PC-9 (cell line): ENCODE data around the gene CTIF. TPM values are rescaled to one million over a fixed set of nuclear protein-coding genes. Genes with fewer than 3 reads are reported as not detected.

Source experiments
- BruUV-seq: library from RNA; stranded (reverse); fragments of 400-500 nt; replicated peaks from 2 replicates; lab custom pipeline; 2021; lab: Mats Ljungman, UMichigan
- CTCF ChIA-PET: fragments of 300-600 bp; sonication (Branson Sonifier 250); formaldehyde crosslinking; loops from one replicate; lab custom pipeline; 2022; ENCODE audit warnings: antibody characterized with exemption; lab: Charles Lee
- POLR2A ChIA-PET: fragments of 300-600 bp; sonication (Branson Sonifier 250); formaldehyde crosslinking; loops from one replicate; lab custom pipeline; 2022; ENCODE audit warnings: antibody characterized with exemption; ENCODE audit not compliant: unreplicated experiment; lab: Charles Lee
- DNase-seq, 2 experiments: peaks; one replicate each; pipeline versions ENCODE4 v3.0.0 to v3.0.0-alpha.2; 2015 to 2022; ENCODE audit warnings: mixed read lengths in 1 of 2
- H2AFZ ChIP-seq: fragments of 200-600 bp; sonication (generic); 2 replicates; pipeline ENCODE4 v1.8.1; 2017; ENCODE audit warnings: antibody characterized with exemption
- H3F3A ChIP-seq: fragments of 200-600 bp; sonication (generic); 2 replicates; pipeline ENCODE4 v1.8.1; 2017; ENCODE audit warnings: antibody characterized with exemption, mild to moderate bottlenecking, low read depth; ENCODE audit not compliant: insufficient read depth
- H3K27ac ChIP-seq: fragments of 200-600 bp; sonication (generic); 2 replicates; pipeline ENCODE4 v1.6.1; 2016; ENCODE audit warnings: mixed run types
- H3K27me3 ChIP-seq: fragments of 200-600 bp; sonication (generic); 2 replicates; pipeline ENCODE4 v1.6.1; 2016; ENCODE audit warnings: low read depth, mixed run types; ENCODE audit not compliant: insufficient read depth
- H3K36me3 ChIP-seq: fragments of 200-600 bp; sonication (generic); 2 replicates; pipeline ENCODE4 v1.6.1; 2016; ENCODE audit warnings: low read depth, mixed run types
- H3K4me1 ChIP-seq: fragments of 200-600 bp; sonication (generic); replicated peaks from 2 replicates; pipeline ENCODE4 v1.6.1; 2016; ENCODE audit warnings: mixed run types; ENCODE audit not compliant: insufficient read depth
- H3K4me2 ChIP-seq: fragments of 200-600 bp; sonication (generic); 2 replicates; pipeline ENCODE4 v1.6.1; 2017; ENCODE audit warnings: mixed run types
- H3K4me3 ChIP-seq: fragments of 200-600 bp; sonication (generic); 2 replicates; pipeline ENCODE4 v1.6.1; 2016; ENCODE audit warnings: mixed run types
- H3K79me2 ChIP-seq: fragments of 200-600 bp; sonication (generic); 2 replicates; pipeline ENCODE4 v1.6.1; 2017; ENCODE audit warnings: low read depth, mixed run types
- H3K9me2 ChIP-seq: fragments of 200-600 bp; sonication (generic); 2 replicates; pipeline ENCODE4 v1.8.1; 2017; ENCODE audit warnings: mild to moderate bottlenecking; ENCODE audit not compliant: insufficient read depth
- H3K9me3 ChIP-seq: fragments of 200-600 bp; sonication (generic); 2 replicates; pipeline ENCODE4 v1.8.1; 2016; ENCODE audit warnings: low read depth; ENCODE audit not compliant: insufficient read depth
- H4K20me1 ChIP-seq: fragments of 200-600 bp; sonication (generic); 2 replicates; pipeline ENCODE4 v1.8.1; 2017; ENCODE audit not compliant: insufficient read depth
- CTCF ChIP-seq: fragments of 200-600 bp; sonication (generic); conservative IDR thresholded peaks from 2 replicates; pipeline ENCODE4 v1.6.1; 2017; ENCODE audit warnings: mixed run types, antibody characterized with exemption, mild to moderate bottlenecking, moderate library complexity
- EZH2 ChIP-seq: fragments of 200-600 bp; sonication (generic); IDR thresholded peaks from 2 replicates; pipeline ENCODE4 v1.8.0; 2017; ENCODE audit warnings: antibody characterized with exemption, low read depth
- intact Hi-C: fragments of 100-400 bp; cut with micrococcal nuclease; formaldehyde crosslinking; loops from one replicate; pipeline ENCODE4 v1.10.0; 2022; ENCODE audit not compliant: unreplicated experiment
- total RNA-seq: library from RNA; stranded (reverse); gene quantifications from 2 replicates; pipeline ENCODE4 v1.2.3, GENCODE V29; 2021

The CTIF gene
- total RNA-seq, 1 experiment from 2014 or later, result 26.2 TPM

- H3K4me2 ChIP-seq, result no peak overlapping the region
- no peaks in the 10 kb centered on the region for H3K36me3 ChIP-seq
Measured at GRCh38 chr18:48787203-48788151, 248.6 kb downstream of the CTIF start.

GRCh38 chr18:48788373-48788772 is 249.5 kb downstream of the CTIF start:
- Histone ChIP-seq H3K9me2 (no peaks in the 10 kb centered on the region), H4K20me1 (no peaks in the 10 kb centered on the region), H3F3A (no peaks in the 10 kb centered on the region), H3K36me3 (no peaks in the 10 kb centered on the region), H3K4me2 (no peak overlapping the region), H3K79me2 (no peaks in the 10 kb centered on the region), H3K27ac (no peak overlapping the region), H3K27me3 (no peaks in the 10 kb centered on the region), H2AFZ (no peak overlapping the region), H3K9me3 (no peaks in the 10 kb centered on the region), H3K4me1 (no peaks in the 10 kb centered on the region), H3K4me3 (no peak overlapping the region)
- POLR2A ChIA-PET, result no interaction called here
- TF ChIP-seq CTCF, result no peak
- TF ChIP-seq EZH2, result no peak
- CTCF ChIA-PET, result no interaction called here
- DNase-seq, result no peak
- intact Hi-C loops, result no loop called here
- BruUV-seq, result no TSS peak

More at GRCh38 chr18:48787203-48788151, 248.6 kb downstream of the CTIF start:
- no peaks in the 10 kb centered on the region for H3K27me3 ChIP-seq
- no peak overlapping the region for H2AFZ ChIP-seq
- no peaks in the 10 kb centered on the region for H3F3A ChIP-seq
- no peak overlapping the region for H3K27ac ChIP-seq
- CTCF ChIA-PET, result no interaction called here
- TF ChIP-seq CTCF (no peak), EZH2 (no peak)
- H3K79me2 ChIP-seq, result no peaks in the 10 kb centered on the region
- H3K9me3 ChIP-seq, result no peaks in the 10 kb centered on the region
- intact Hi-C loops, result no loop called here
- POLR2A ChIA-PET, result no interaction called here
- no TSS peak for BruUV-seq
- no peaks in the 10 kb centered on the region for H3K4me1 ChIP-seq
- no peak overlapping the region for H3K4me3 ChIP-seq
- DNase-seq, result no peak
- no peaks in the 10 kb centered on the region for H4K20me1 ChIP-seq
- H3K9me2 ChIP-seq, result no peaks in the 10 kb centered on the region

GRCh38 chr18:48789259-48789812 is 250.5 kb downstream of the CTIF start:
- intact Hi-C loops, result no loop called here
- no peaks in the 10 kb centered on the region for H3K27me3 ChIP-seq
- H3K9me3 ChIP-seq, result no peaks in the 10 kb centered on the region
- H3K4me3 ChIP-seq, result no peak overlapping the region
- H2AFZ ChIP-seq, result no peak overlapping the region
- H4K20me1 ChIP-seq, result no peaks in the 10 kb centered on the region
- no peaks in the 10 kb centered on the region for H3K36me3 ChIP-seq
- no peaks in the 10 kb centered on the region for H3F3A ChIP-seq
- TF ChIP-seq CTCF (no peak), EZH2 (no peak)
- H3K9me2 ChIP-seq, result no peaks in the 10 kb centered on the region
- ChIA-PET POLR2A (no interaction called here), CTCF (no interaction called here)
- H3K4me1 ChIP-seq, result no peaks in the 10 kb centered on the region
- BruUV-seq, result no TSS peak
- H3K4me2 ChIP-seq, result no peak overlapping the region
- H3K27ac ChIP-seq, result no peak overlapping the region
- DNase-seq, result no peak
- no peaks in the 10 kb centered on the region for H3K79me2 ChIP-seq
